ENCODE results near the gene HOXA2. TPM values are rescaled to one million over a fixed set of nuclear protein-coding genes. Genes with fewer than 3 reads are reported as not detected.

HOXA2 gene
- polyA plus RNA-seq, 1 experiment = 0.09 TPM

GRCh38 chr7:27143023-27143949 lies 40.8 kb upstream of the HOXA2 start, which contains the start of gene HOXA5:
Gene HOXA5, minus strand, starts transcription at chr7:27143681. Its CDS starts 74 bp downstream, at chr7:27143607.
- no peak for DNase-seq (ENCODE audit: low read depth)
- peaks cover 1% of the 10 kb centered on the region; the same call in 1 of the 2 replicates for H3K36me3 ChIP-seq (ENCODE audit: control insufficient read depth, insufficient read depth, low read length)
- CTCF ChIA-PET = interaction anchor here (0.6 to 5.9 kb wide), 35 partner anchors 9 to 1247 kb away, joined by 3 to 59 read pairs (median 4); partner anchors contain the start of genes HOXA3, HOXA4 and HOXA7
- TF ChIP-seq, protein P1, sequence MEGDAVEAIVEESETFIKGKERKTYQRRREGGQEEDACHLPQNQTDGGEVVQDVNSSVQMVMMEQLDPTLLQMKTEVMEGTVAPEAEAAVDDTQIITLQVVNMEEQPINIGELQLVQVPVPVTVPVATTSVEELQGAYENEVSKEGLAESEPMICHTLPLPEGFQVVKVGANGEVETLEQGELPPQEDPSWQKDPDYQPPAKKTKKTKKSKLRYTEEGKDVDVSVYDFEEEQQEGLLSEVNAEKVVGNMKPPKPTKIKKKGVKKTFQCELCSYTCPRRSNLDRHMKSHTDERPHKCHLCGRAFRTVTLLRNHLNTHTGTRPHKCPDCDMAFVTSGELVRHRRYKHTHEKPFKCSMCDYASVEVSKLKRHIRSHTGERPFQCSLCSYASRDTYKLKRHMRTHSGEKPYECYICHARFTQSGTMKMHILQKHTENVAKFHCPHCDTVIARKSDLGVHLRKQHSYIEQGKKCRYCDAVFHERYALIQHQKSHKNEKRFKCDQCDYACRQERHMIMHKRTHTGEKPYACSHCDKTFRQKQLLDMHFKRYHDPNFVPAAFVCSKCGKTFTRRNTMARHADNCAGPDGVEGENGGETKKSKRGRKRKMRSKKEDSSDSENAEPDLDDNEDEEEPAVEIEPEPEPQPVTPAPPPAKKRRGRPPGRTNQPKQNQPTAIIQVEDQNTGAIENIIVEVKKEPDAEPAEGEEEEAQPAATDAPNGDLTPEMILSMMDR (IDR thresholded peaks at IDR 0.05; ENCODE audit: insufficient read depth, low read depth, low read length) = no peak; the same call in 1 of the 2 replicates
- H3K27me3 ChIP-seq (ENCODE audit: control insufficient read depth, insufficient read depth, low read length) = no peaks in the 10 kb centered on the region
- POLR2A ChIA-PET = interaction anchor here (0.6 kb wide), 2 partner anchors 13 to 432 kb away, joined by 3 to 4 read pairs; partner anchors contain the start of gene HOXA7
- peak within 1 kb of the TSS; percentile 50 for H3K4me3 ChIP-seq (ENCODE audit: low read depth, low read length)

- POLR2A ChIA-PET = interaction anchor here (0.6 kb wide), 1 partner anchor 431 kb away, joined by 3 read pairs; no protein-coding TSS in a partner anchor
These were observed 40.1 kb upstream of the HOXA2 start for GRCh38 chr7:27142580-27143022.

GRCh38 chr7:27141923-27142579 lies 39.6 kb upstream of the HOXA2 start:
- no peak for DNase-seq (ENCODE audit: low read depth)
- POLR2A ChIA-PET = interaction anchor here (0.6 kb wide), 1 partner anchor 430 kb away, joined by 3 read pairs; no protein-coding TSS in a partner anchor

More at GRCh38 chr7:27142580-27143022, 40.1 kb upstream of the HOXA2 start:
- Histone ChIP-seq H3K4me3 (ENCODE audit: low read depth, low read length) (peak overlapping the region; percentile 50), H3K36me3 (ENCODE audit: control insufficient read depth, insufficient read depth, low read length) (peaks cover 1% of the 10 kb centered on the region; the same call in 1 of the 2 replicates), H3K27me3 (ENCODE audit: control insufficient read depth, insufficient read depth, low read length) (no peaks in the 10 kb centered on the region)
- DNase-seq (ENCODE audit: low read depth) = no peak
- CTCF ChIA-PET = interaction anchor here (0.9 to 5.9 kb wide), 15 partner anchors 8 to 777 kb away, joined by 4 to 59 read pairs (median 11); partner anchors contain the start of genes HOXA3, HOXA4 and HOXA7
- TF ChIP-seq, protein P1 (IDR thresholded peaks at IDR 0.05; ENCODE audit: insufficient read depth, low read depth, low read length) = no peak

DNA sequence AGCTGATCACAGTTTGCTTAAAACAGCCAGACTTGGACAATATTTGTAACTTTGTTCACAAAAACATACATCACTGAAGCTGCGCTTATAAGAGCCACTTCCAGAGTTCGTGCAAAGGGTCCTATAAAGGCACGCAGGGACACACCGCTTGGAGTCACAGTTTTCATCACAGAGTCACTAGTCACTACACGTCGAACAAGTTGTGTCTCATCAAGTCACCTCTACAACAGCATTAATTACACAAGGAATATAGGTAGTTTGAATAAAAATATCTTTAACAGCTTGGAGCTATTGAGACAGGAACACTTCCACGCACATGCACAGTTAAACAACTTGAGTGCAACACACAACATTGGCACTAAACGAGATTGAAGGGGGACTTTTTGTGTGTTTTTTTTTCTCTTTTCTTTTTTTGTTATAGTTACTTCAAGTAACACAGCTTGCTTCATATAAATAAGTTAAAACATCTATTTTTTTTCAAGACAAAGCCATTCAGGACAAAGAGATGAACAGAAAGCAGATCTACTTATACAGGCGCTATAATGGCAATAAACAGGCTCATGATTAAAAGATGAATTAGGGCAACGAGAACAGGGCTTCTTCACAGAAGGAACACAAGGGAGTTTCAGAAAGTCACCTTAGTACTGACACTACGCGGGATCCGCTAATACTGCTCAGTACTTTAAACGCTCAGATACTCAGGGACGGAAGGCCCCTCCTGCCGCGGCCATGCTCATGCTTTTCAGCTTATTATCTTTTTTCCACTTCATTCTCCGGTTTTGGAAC lies 38.8 kb upstream of the HOXA2 start:
- ChIA-PET CTCF (interaction anchor here (1.0 to 5.9 kb wide), 5 partner anchors 9 to 287 kb away, joined by 3 to 59 read pairs (median 7); partner anchors contain the start of gene HOXA4), POLR2A (no interaction called here)
- no peak for DNase-seq (ENCODE audit: low read depth)
- H3K4me3 ChIP-seq (ENCODE audit: low read depth, low read length) = no peak overlapping the region
- peaks cover 1% of the 10 kb centered on the region; the same call in 1 of the 2 replicates for H3K36me3 ChIP-seq (ENCODE audit: control insufficient read depth, insufficient read depth, low read length)
- H3K27me3 ChIP-seq (ENCODE audit: control insufficient read depth, insufficient read depth, low read length) = no peaks in the 10 kb centered on the region
- TF ChIP-seq, protein P1 (IDR thresholded peaks at IDR 0.05; ENCODE audit: insufficient read depth, low read depth, low read length) = no peak

More at GRCh38 chr7:27141923-27142579, 39.6 kb upstream of the HOXA2 start:
- Histone ChIP-seq H3K4me3 (ENCODE audit: low read depth, low read length) (peak overlapping the region; percentile 50), H3K36me3 (ENCODE audit: control insufficient read depth, insufficient read depth, low read length) (peaks cover 1% of the 10 kb centered on the region; the same call in 1 of the 2 replicates), H3K27me3 (ENCODE audit: control insufficient read depth, insufficient read depth, low read length) (no peaks in the 10 kb centered on the region)
- TF ChIP-seq, protein P1 (IDR thresholded peaks at IDR 0.05; ENCODE audit: insufficient read depth, low read depth, low read length) = no peak
- CTCF ChIA-PET = interaction anchor here (0.9 to 5.9 kb wide), 12 partner anchors 8 to 777 kb away, joined by 4 to 59 read pairs (median 10); partner anchors contain the start of genes HOXA3 and HOXA4

Measured in BJ (cell line).